ENCODE results near the gene APPBP2. TPM values are rescaled to one million over a fixed set of nuclear protein-coding genes. Genes with fewer than 3 reads are reported as not detected.
"Not testable (repeated sequence)": the region's sequence is repeated elsewhere in the genome, so short reads cannot be mapped to it uniquely, and the experiment has no call there.

Gene APPBP2
- total RNA-seq, 1 donor from 2014 or later: 46.8 TPM

- H3K27me3 Mint-ChIP-seq (ENCODE audit: unreplicated experiment): peaks cover 1% of the 10 kb centered on the region
- peaks cover 1% of the 10 kb centered on the region for H3K9me3 Mint-ChIP-seq (ENCODE audit: unreplicated experiment)
- TF ChIP-seq CTCF (IDR thresholded peaks at IDR 0.05; ENCODE audit: partially characterized antibody, unreplicated experiment): no peak
- no peaks in the 10 kb centered on the region for H3K4me1 Mint-ChIP-seq (ENCODE audit: low read depth, unreplicated experiment)
- H3K27ac Mint-ChIP-seq (ENCODE audit: unreplicated experiment): no peak overlapping the region
- no peak for DNase-seq
- no peak overlapping the region for H3K4me3 Mint-ChIP-seq (ENCODE audit: unreplicated experiment)
- H3K36me3 Mint-ChIP-seq (ENCODE audit: unreplicated experiment): peaks cover 4% of the 10 kb centered on the region
Measured at GRCh38 chr17:60426596-60426995, 99.4 kb downstream of the APPBP2 start.

GRCh38 chr17:60425626-60426025 lies 100.4 kb downstream of the APPBP2 start:
- no peak overlapping the region for H3K27ac Mint-ChIP-seq (ENCODE audit: unreplicated experiment)
- no peak for DNase-seq
- no peaks in the 10 kb centered on the region for H3K4me1 Mint-ChIP-seq (ENCODE audit: low read depth, unreplicated experiment)
- H3K36me3 Mint-ChIP-seq (ENCODE audit: unreplicated experiment): peaks cover 4% of the 10 kb centered on the region
- H3K4me3 Mint-ChIP-seq (ENCODE audit: unreplicated experiment): no peak overlapping the region
- TF ChIP-seq CTCF (IDR thresholded peaks at IDR 0.05; ENCODE audit: partially characterized antibody, unreplicated experiment): no peak
- H3K27me3 Mint-ChIP-seq (ENCODE audit: unreplicated experiment): peaks cover 4% of the 10 kb centered on the region
- peaks cover 1% of the 10 kb centered on the region for H3K9me3 Mint-ChIP-seq (ENCODE audit: unreplicated experiment)

GRCh38 chr17:60423865-60424264 lies 102.2 kb downstream of the APPBP2 start:
- peaks cover 4% of the 10 kb centered on the region for H3K36me3 Mint-ChIP-seq (ENCODE audit: unreplicated experiment)
- no peak overlapping the region for H3K27ac Mint-ChIP-seq (ENCODE audit: unreplicated experiment)
- TF ChIP-seq CTCF (IDR thresholded peaks at IDR 0.05; ENCODE audit: partially characterized antibody, unreplicated experiment): no peak
- H3K4me1 Mint-ChIP-seq (ENCODE audit: low read depth, unreplicated experiment): no peaks in the 10 kb centered on the region
- peaks cover 7% of the 10 kb centered on the region for H3K27me3 Mint-ChIP-seq (ENCODE audit: unreplicated experiment)
- peaks cover 1% of the 10 kb centered on the region for H3K9me3 Mint-ChIP-seq (ENCODE audit: unreplicated experiment)
- H3K4me3 Mint-ChIP-seq (ENCODE audit: unreplicated experiment): no peak overlapping the region
- no peak for DNase-seq

- H3K36me3 Mint-ChIP-seq (ENCODE audit: unreplicated experiment): peaks cover 4% of the 10 kb centered on the region
- H3K4me3 Mint-ChIP-seq (ENCODE audit: unreplicated experiment): peak within 1 kb of the TSS; percentile 84
- DNase-seq: no peak
- TF ChIP-seq CTCF (IDR thresholded peaks at IDR 0.05; ENCODE audit: partially characterized antibody, unreplicated experiment): no peak
- H3K27ac Mint-ChIP-seq (ENCODE audit: unreplicated experiment): no peak within 1 kb of the TSS
- peaks cover 7% of the 10 kb centered on the region for H3K27me3 Mint-ChIP-seq (ENCODE audit: unreplicated experiment)
- peaks cover 1% of the 10 kb centered on the region for H3K9me3 Mint-ChIP-seq (ENCODE audit: unreplicated experiment)
- no peaks in the 10 kb centered on the region for H3K4me1 Mint-ChIP-seq (ENCODE audit: low read depth, unreplicated experiment)
Measured at GRCh38 chr17:60422162-60422665, 103.8 kb downstream of the APPBP2 start, which contains the start of gene CHCT1. Gene CHCT1, plus strand, starts transcription at chr17:60422489. Its CDS starts 104 bp downstream, at chr17:60422593.

GRCh38 chr17:60421273-60422161 lies 104.5 kb downstream of the APPBP2 start:
- Mint-ChIP-seq H3K4me1 (ENCODE audit: low read depth, unreplicated experiment) (no peaks in the 10 kb centered on the region), H3K9me3 (ENCODE audit: unreplicated experiment) (peaks cover 1% of the 10 kb centered on the region), H3K27ac (ENCODE audit: unreplicated experiment) (no peak overlapping the region), H3K36me3 (ENCODE audit: unreplicated experiment) (peaks cover 4% of the 10 kb centered on the region), H3K4me3 (ENCODE audit: unreplicated experiment) (peak overlapping the region; percentile 84), H3K27me3 (ENCODE audit: unreplicated experiment) (peaks cover 7% of the 10 kb centered on the region)
- peak; percentile 97 for TF ChIP-seq CTCF (IDR thresholded peaks at IDR 0.05; ENCODE audit: partially characterized antibody, unreplicated experiment)
- DNase-seq: peak; percentile 83

GRCh38 chr17:60419875-60420274 lies 106.2 kb downstream of the APPBP2 start:
- not testable (repeated sequence) for H3K4me1 Mint-ChIP-seq (ENCODE audit: low read depth, unreplicated experiment); DNase-seq; H3K27ac Mint-ChIP-seq (ENCODE audit: unreplicated experiment); H3K4me3 Mint-ChIP-seq (ENCODE audit: unreplicated experiment); H3K9me3 Mint-ChIP-seq (ENCODE audit: unreplicated experiment); H3K36me3 Mint-ChIP-seq (ENCODE audit: unreplicated experiment); H3K27me3 Mint-ChIP-seq (ENCODE audit: unreplicated experiment)

- H3K27me3 Mint-ChIP-seq (ENCODE audit: unreplicated experiment); H3K36me3 Mint-ChIP-seq (ENCODE audit: unreplicated experiment); H3K27ac Mint-ChIP-seq (ENCODE audit: unreplicated experiment); DNase-seq; H3K9me3 Mint-ChIP-seq (ENCODE audit: unreplicated experiment); H3K4me3 Mint-ChIP-seq (ENCODE audit: unreplicated experiment); H3K4me1 Mint-ChIP-seq (ENCODE audit: low read depth, unreplicated experiment): not testable (repeated sequence)
Measured at GRCh38 chr17:60419003-60419402, 107.0 kb downstream of the APPBP2 start.

Measured in glutamatergic neuron (in vitro differentiated cells).